GM19240 (cell line): ENCODE measurements around the gene ZDHHC11B.
"Not testable (repeated sequence)": the region's sequence is repeated elsewhere in the genome, so short reads cannot be mapped to it uniquely, and the experiment has no call there.

Source experiments
- DNase-seq: peaks from one replicate; pipeline ENCODE4 v3.0.0; 2011; ENCODE audit warnings: low spot score; ENCODE audit not compliant: insufficient read length

The ZDHHC11B gene

DNA sequence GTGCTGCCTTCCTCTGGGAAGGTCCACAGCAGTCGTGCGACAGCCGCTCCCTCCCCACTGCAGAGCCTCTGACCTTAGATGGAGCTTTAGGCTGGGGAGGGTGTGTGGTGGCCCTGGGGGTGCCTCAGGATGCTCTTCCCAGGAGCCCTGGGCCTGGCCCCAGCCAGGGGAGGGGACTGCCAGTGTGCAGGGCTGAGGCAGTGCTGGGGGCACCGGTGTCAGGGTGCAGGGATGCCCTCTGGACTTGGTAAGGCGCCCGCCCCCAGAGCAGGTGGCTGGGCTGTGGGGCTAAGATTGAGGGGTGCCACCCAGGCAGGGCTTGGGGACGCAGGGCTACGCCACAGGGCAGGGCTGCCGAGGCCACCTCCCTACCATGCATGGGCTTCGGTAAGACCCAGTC lies 13.9 kb downstream of the ZDHHC11B start:
- DNase-seq = not testable (repeated sequence)

DNA sequence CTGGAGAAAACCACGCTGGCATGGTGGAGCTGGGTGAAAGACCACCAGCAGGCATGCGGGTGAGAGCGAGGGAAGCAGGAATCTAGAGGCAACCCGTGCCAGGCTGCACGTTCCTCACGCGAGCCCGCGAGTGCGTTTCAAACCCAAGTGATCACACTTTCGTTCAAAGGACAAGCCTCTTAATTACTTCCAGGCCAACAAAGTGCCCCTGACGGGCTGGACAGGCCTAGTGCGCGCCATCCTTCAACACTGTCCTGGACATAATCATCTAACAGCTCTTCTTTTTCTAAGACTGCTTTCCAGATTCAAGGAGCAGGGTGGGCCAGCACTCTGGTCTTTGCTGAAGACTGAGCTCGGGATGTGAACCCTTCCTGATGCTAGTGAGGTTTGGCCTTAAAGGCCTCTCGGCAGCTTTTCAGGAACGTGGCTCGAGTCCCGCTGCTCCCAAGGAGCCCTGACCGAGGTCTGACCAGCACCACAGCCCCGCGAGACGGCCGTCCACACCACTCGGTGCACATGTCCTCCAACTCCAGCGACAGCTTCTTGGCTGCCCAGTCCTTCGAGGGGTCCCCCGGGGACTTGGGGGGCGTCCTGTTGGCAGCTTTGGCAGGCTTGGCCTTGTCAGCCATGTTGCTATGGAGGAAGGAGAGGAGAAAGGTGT lies 14.9 kb downstream of the ZDHHC11B start:
- DNase-seq = not testable (repeated sequence)

DNA sequence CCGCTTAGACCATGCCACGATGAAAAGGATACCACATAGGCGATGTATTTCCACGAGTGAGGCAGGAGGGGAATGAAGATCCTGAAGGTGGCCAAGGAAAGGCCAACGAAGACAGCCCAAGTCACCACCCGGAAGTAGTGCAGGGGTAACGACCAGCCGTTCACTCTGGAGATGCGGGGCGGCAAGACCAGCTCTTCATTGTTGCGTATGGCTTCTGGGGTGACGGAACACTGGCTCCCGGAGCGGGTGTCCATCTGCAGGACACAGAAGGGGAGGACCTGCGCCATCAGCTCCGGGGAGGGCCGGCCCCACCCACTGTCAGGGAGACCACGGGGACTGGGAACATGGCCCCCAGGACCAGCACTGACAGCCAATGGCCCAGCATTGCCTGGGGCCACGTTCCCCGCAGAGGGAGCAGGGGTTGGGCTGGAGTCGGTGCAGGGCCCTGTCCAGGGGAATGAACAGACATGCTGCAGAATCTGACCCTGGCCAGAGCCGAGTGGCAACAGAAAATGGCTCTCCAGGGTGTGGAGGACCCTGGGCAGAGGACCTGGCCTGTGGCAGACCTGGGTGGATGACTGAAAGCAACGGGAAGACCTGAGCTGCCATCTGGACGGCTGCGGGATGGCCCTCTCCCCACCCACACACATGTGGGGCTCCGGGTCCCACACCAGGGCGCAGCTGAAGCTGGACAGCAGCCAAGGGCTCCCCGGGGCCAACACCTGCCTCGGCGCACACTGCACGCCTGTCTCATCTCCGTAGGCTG lies 17.7 kb downstream of the ZDHHC11B start:
- no peak for DNase-seq

DNA sequence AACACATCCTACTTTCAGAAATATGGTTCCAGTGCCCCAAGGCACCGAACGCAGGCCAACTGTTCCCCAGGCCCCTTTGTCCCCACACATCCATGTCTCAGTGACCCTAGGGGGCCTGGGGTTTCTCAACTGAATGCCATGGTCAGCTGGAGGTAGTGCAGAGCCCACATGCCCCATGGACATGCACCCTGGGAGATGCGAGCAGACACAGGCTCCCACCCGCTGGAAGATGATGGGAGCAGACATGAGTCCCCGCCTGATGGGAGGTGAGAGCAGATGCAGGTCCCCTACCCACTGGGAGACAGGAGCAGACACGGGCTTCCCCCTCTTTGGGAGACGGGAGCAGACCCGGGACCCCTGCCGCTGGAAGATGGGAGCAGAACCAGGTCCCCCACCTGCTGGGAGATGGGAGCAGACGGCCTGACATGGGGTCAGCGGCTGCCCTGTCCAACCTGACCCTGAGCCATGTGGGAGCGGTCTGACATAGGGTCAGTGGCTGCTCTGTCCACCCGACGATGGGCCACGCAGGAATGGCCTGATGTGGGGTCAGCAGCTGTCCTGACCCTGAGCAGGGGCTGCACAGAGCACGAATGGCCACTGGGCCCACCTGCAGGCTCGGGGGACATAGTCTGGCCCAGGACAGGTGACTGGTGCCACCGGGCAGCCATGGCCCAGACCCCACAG lies 18.4 kb downstream of the ZDHHC11B start:
- no peak for DNase-seq

DNA sequence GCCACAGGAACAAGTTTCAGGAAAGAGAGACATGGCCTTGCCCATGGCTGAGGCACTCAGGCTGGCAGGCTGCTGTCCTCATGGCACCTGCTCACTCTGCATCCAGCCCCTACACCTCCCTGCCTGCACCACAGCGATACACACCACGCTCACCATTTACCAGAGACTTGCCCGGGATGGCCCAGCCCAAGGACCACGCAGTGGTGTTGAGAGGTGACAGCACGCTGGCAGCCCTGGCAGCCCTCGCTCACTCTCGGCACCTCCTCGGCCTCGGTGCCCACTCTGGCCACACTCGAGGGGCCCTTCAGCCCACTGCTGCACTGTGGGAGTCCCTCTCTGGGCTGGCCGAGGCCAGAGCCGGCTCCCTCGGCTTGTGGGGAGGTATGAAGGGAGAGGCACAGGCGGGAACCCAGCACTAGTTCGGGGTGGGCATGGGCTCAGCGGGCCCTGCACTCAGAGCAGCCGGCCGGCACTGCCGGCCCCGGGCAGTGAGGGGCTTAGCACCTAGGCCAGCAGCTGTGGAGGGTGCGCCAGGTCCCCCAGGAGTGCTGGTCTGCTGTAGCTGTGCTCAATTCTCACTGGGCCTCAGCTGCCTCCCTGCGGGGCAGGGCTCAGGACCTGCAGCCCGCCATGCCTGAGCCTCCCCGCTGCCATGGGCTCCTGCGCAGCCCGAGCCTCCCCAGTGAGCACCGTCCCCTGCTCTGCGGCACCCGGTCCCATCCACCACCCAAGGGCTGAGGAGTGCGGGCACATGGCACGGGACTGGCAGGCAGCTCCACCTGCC lies 20.3 kb downstream of the ZDHHC11B start:
- no peak for DNase-seq

DNA sequence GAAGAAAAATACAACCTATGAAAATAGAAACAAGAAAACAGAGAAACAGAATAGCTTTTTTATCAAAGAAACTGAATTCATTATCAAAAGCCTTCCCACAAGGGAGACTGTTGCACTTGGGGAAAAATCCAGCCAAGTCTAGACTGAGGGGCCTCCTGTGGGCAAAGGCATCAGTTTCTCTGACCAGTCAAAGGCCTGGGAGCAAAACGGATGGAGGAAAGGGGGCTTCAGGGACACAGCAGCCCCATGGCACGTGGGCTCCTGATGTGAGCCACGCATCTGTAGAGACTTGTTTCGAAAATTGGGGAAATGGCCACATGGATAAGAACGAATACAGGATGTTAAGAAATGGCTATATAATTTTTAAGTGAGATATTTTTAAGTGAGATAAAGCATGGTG lies 21.1 kb downstream of the ZDHHC11B start:
- DNase-seq = no peak

DNA sequence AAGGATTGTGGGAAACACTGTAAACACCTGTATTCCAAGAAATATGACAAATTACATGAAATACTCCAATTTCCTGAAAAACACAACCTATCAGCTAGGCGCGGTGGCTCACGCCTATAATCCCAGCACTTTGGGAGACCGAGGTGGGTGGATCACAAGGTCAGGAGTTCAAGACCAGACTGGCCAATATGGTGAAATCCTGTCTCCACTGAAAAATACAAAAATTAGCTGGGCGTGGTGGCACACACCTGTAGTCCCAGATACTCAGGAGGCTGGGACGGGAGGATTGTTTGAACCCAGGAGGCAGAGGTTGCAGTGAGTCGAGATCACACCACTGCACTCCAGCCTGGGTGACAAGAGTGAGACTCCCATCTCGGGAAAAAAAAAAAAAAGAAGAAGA lies 21.5 kb downstream of the ZDHHC11B start:
- not testable (repeated sequence) for DNase-seq

DNA sequence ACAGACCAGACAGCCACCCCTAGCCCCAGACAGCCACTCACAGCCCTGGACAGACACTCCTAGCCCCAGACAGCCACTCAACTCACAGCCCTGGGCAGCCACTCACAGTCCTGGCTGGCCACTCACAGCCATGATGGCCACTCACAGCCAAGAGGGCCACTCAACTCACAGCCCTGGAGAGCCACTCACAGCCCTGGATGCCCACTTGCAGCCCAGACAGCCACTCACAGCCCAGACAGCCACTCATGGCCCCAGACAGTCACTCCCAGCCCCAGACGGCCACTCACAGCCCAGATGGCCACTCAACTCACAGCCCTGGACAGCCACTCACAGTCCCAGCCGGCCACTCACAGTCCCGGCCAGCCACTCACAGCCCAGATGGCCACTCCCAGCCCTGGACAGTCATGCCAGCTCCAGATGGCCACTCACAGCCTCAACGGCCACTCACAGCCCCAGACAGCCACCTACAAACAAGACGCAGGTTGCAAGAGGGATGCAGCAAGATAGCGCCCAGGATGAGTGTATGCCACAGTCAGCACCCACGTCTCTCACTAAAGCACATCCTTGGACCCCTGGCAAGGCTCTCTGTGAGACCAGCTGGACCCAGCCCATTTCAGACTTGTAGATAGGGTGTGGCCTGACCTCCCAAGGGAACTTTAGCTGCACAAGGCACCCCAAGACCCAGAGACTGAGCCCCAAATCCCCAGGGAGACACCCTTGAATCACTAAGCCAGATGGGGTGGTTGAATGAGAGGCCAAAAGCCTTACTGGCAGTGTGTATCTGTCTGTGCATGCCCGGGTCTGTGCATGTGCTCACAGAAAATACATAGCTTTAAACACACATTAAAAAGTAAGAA lies 22.4 kb downstream of the ZDHHC11B start:
- DNase-seq = no peak

DNA sequence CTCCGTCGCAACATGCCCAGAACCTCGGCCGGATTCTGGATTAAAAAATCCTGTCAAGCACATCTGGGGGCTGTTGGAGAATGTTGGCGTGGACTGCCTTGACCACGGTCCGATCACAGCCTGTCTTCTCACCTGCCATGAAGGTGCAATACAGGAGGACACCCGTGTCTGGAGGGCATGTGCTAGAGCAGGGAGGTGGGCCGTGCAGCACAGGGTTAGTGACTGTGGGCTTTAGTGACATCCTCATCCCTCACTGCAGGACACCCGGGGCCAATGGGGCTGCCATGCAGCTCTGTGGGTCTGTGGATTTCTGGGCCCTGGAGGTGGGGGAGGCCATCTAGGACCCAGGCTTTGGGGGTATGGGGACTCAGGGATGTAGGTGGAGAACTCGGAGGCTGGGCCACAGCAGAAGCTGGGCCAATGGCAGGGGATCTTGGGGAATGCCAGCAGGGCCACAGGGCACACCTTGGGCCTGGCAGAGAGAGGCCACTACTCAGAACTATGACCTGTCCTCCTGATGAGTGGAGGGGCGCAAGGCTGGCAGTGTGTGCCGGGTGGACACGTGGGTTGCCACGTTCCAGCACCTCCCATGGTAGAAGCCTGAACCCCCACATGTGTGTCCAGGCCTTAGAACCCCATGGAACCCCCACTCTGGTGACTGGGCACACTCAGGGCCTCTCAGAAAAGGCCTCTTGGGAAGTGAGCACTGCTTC lies 23.3 kb downstream of the ZDHHC11B start:
- DNase-seq = no peak

DNA sequence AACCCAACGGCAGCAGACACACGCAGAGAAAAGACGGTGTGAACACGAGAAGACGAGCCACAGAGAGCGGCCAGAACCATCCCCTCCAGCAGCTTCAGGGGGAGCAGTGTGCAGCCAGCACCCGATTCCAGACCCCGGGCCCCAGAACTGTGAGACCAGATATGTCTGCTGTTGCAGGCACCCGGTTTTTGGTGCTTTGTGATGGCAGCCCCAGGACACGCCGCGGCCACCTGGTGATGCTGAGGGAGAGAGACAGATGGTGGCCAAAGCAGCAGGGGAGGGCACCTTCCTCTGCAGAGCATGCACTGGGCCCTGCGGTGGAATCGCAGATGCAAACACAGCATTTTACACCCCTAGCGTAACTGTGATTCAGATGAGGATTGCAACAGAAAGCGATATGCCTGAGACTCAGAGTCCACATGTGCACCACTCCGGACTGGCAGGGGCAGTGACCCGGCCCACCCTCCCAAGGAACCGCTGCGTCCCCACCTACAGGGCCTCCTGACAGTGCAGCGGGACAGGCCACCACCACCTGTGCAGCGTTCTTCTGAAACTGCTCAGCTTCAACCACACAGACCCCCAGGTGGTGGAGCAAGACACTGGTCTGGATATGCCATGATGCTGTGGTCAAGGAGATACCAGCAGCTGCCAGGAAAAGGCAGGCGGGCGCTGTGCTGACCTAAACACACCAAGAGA lies 24.0 kb downstream of the ZDHHC11B start:
- DNase-seq = no peak

DNA sequence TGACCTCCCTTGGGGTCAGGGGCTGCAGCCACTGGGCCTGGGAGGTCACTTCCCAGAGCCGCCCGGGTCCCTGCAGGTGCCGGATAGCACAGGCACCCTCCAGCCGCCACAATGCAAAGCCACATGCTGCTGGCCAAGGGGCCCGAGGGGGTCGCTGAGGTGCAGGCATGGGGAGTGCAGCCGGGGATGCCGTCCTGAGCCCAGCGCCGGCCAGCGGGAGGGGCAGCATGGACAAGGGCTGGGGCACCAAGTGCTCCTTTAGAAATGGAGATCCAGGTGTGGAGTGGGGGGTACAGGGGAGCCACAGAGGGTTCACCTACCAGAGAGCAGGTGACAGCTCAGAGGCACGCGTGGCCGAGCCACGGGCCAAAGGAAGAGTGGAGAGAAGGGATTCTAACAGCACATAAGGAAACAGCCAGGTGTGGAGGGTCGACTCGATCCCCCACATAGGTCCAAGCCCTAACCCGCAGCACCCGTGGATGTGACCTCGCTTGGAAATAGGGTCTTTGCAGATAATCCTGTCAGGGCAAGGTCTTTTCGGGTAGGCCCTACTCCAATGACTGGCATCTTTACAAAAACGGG lies 24.7 kb downstream of the ZDHHC11B start:
- DNase-seq = no peak

DNA sequence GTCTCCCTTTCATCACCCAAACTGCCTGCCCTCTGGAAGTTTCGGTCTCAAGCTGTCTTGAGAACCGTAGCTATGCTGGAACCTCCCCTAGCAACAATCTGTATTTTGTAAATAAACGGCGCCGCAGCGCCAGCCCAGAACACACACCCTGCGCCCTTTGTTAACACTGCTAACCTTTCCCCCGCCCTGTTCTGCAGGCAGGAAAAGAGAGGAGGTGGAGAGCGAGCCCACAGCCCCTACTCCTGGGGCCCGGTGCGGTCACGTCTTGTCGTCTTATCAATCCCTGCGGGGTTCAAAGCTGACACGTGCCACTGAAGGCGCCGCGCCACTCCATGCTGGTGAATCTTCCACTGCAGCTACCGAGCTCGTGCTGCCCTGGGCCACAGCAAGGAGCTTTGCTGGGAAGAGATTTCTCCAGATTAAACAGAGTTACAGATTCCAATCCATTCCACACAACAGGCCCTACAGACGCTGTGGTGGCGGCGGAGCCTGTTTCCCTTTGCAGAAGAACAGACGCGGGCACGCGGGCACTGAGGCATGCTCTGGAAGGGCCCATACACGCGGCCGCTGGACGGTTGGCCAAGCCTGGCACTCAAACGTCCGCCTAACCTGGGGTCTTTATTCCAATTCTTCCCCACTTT lies 25.3 kb downstream of the ZDHHC11B start:
- no peak for DNase-seq

DNA sequence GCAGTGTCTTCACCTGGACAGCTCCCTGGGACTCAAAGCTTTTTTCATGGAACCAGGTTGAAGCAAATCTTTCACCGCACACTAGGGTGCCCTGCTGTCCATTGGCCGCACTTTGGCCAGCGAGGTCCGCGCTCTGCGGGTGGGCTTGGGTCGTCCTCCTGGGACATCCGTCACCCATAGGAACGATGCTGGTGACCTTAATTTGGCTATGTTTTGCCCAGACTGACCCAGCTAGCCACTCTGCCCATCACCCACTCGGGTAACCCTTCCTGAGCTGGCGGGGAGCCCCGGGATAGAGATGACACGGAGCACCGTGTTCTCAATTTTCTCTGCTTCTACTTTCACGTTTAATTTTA lies 25.9 kb downstream of the ZDHHC11B start:
- peak; percentile 1 for DNase-seq

DNA sequence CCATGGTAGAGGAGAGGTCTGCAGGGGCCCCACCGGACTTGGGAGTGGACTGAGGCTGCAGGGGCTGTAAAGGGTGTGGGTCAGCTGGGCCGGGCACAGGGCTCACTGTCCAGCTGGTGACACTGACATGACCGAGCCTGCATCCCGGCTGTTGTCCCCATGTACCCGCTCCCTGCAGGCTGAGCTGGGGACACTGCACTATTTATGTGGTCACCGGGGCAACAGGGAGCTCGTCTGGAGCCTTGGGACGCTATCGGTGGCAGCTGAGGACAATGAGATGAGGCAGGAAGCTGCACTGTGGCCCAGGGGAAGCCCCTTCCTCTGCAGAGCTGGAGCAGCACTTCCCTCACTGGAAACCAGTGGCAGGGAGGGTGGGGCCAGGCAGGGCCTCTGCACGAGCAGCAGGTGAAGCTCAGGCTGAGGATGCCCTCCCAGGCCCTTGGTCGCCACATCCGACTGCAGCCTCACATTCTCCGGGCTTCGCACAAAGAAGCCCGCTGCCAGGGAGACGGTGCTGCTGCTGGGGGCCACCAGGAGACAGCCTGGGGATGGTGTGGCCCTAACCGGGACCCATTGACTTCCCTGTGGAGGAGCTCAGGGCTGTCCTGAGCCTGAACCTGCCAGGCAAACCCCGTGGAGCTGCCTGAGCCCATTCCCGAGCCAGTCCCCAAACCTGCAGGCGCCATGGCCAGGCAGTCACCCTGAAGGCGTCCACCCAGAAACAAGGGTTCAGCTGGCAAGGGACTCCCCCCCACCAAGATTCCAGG lies 26.4 kb downstream of the ZDHHC11B start:
- DNase-seq = no peak

DNA sequence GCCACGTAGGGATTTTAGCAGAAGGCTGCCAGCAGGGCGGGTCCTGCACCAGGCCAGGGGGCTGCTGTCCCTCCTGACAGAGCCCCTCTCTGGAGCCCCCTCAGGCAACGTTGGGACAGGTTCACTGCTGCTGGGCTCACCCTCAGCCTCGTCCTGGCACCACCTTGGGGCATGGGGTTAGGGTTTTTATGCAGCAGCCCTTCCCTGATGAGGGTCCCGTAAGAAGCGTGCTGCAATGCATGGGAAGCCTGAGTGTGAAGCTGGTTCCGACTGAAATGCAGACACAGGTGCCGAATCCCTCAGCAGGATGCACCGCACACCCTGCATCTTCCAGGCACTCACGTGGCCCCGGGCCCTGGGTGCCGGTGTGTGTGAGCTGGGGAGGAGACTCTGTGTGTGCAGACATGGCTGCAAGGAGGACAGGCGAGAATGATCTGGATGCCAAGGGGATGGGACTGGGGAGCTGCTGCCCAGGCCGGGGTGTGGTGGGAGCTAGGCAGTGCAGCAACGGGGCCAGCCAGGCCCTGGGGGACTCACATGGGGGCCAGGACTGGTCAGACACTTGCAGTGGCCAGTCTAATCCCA lies 27.1 kb downstream of the ZDHHC11B start:
- no peak for DNase-seq

DNA sequence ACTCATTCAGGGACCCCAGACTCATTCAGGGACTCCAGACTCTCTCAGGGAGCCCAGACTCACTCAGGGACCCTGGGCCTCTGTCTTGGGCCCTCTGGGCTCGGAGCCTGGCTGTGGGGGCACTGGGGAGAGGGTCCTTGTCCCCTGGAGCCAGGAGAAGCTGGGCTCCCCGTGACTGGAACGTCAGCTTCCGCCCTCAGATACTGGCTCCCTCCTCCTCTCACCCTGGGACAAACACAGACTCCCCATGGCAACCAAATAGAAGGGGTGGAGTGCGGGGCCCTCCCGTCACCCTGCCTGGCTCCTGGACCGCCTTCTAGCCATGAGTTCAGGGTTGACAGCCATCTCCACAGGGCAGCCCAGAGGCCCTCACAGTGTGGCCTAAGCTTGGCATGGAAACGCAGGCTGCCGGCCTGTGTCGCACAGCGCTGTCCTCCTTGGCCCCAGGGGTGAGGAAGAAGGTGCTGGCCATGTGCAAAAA lies 27.6 kb downstream of the ZDHHC11B start:
- DNase-seq = no peak

DNA sequence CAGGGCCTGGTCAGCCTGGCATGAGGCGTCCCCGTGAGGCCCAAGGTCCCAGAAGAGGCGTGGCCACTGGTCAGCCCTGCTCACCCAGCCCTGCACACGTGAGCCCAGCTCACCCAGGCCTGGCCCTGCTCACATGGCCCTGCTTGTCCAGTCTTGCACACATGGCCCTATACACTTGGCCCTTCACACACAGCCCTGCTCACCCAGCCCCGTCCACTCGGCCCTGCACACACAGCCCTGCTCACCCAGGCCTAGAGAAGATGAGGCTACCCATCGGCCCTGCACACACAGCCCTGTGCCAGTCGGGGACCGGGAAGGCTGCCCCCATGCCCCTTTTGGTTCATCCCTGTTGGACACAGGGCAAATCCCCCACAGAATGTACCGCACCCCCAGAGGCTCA lies 28.4 kb downstream of the ZDHHC11B start:
- no peak for DNase-seq
